ENCODE measurements around the gene THNSL1.

The THNSL1 gene

DNA sequence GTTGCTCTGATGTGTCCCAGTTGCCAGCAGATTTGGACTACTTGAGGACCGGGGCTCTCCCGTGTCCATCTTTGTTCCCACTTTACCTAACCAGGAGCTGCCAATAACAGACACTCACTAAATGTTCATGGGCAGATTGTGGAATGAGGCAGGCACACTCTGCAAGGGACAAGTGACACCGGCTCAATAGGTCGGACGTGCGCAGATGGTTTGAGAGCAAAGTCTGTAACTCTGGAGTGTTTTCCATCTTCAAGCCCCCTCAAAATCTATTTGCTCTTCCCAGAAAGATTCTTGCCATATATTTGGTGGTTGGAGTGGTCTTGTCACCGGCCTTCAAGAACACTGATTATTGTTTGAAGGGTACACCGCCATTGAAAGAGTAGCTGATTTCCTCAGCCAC lies 47.2 kb downstream of the THNSL1 start:
- TF ChIP-seq, protein P1, sequence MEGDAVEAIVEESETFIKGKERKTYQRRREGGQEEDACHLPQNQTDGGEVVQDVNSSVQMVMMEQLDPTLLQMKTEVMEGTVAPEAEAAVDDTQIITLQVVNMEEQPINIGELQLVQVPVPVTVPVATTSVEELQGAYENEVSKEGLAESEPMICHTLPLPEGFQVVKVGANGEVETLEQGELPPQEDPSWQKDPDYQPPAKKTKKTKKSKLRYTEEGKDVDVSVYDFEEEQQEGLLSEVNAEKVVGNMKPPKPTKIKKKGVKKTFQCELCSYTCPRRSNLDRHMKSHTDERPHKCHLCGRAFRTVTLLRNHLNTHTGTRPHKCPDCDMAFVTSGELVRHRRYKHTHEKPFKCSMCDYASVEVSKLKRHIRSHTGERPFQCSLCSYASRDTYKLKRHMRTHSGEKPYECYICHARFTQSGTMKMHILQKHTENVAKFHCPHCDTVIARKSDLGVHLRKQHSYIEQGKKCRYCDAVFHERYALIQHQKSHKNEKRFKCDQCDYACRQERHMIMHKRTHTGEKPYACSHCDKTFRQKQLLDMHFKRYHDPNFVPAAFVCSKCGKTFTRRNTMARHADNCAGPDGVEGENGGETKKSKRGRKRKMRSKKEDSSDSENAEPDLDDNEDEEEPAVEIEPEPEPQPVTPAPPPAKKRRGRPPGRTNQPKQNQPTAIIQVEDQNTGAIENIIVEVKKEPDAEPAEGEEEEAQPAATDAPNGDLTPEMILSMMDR (conservative IDR thresholded peaks at IDR 0.05; ENCODE audit: low read depth, low read length): no peak
- DNase-seq (ENCODE audit: low read depth): no peak

DNA sequence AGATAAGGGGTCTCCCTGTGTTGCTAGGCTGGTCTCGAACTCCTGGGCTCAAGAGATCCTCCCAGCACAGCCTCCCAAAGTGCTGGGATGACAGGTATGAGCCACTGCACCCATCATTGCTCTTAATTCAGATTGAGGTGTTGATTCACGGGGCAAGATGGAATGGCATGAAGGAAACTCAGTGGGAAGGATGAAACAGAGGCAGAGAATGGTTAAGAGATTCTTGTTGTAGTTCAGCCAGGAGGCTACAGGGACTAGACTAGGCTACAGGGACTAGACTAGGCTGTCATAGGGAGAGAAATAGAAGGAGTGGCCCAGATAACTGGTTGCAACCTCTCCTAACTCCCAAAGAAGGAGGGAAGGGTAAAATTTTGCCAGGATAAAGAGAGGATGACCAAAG lies 48.0 kb downstream of the THNSL1 start:
- TF ChIP-seq, protein P1 (conservative IDR thresholded peaks at IDR 0.05; ENCODE audit: low read depth, low read length): no peak
- no peak overlapping the region for H3K4me3 ChIP-seq (ENCODE audit: low read depth, low read length)
- no peak for DNase-seq (ENCODE audit: low read depth)

More for the DNA sequence above, 47.2 kb downstream of the THNSL1 start:
- H3K4me3 ChIP-seq (ENCODE audit: low read depth, low read length): no peak overlapping the region

DNA sequence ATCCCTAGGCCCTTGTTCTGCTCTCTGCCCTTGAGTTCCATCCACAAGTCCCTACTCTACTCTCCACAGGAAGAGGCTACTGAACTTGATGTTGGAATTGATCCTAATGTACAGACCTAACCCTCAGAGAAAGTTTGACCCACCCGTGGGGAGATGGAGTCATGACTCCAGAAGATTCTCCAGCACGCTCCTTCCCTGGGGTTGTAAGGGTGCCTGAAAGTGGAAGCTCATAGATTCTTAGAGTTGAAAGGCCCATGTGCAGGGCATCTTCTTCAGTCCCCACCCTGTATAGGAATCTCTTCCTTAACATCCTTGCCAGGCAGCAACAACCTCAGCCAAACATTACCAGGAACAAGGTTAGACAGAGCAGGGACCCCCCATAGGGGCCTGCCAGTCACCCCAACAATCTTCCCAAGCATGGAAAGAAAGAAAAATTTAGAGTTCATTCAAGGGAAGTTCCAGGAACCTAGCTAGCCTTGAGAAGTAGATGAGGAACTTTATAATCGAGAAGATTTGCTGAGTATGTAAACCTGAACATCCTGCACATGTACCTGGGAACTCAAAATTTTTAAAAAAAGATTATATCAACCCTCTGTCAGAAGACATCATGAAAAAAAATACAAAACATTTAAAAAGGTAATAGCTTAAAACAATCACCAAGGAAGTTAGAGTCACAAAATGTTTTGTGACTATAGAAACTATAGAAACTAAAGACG lies 49.5 kb downstream of the THNSL1 start:
- H3K4me3 ChIP-seq (ENCODE audit: low read depth, low read length): no peak overlapping the region
- TF ChIP-seq, protein P1 (conservative IDR thresholded peaks at IDR 0.05; ENCODE audit: low read depth, low read length): no peak
- no peak for DNase-seq (ENCODE audit: low read depth)

DNA sequence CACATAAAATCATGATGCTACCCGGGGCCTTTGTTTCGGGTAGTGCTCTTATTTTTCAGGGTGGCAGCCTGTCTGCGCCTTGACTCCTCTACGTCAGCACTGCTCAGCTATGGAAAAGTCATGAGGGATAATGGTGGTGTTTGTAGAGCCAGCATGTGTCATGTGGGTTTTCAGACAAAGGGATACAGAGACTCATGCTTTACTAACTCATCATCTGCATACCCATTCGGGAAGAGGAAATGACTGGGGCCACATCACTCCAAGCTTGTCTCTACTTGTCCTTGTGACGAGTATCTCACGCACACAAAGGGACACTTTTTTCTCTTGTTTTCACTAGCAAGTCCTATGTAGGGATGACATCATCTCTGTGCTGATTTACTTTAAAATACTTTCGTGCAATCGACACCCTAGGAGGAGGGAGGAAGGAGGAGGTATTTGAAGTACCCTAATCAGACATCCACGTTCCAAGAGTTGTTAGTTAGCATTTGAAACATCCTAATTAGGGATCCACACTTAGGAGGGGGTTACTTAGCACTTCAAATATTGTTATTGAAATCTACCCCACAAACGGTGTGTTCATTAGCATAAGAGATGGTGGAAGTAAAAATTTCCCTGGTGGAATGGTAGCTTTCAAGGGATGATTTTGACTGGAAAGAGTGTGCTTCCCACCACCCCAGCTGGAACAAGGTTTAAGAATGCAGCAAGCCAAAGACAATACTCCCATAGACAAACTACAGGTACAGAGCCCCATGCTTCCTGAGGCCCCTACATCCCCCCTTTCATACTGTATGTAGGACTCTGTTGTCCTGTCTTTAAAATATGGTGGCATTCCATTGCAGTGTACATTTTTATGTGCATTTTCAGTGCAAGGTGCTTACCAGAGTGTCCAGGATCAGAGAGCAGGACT lies 52.0 kb downstream of the THNSL1 start:
- TF ChIP-seq, protein P1 (conservative IDR thresholded peaks at IDR 0.05; ENCODE audit: low read depth, low read length): no peak
- DNase-seq (ENCODE audit: low read depth): peak; percentile 23
- no peak overlapping the region for H3K4me3 ChIP-seq (ENCODE audit: low read depth, low read length)

DNA sequence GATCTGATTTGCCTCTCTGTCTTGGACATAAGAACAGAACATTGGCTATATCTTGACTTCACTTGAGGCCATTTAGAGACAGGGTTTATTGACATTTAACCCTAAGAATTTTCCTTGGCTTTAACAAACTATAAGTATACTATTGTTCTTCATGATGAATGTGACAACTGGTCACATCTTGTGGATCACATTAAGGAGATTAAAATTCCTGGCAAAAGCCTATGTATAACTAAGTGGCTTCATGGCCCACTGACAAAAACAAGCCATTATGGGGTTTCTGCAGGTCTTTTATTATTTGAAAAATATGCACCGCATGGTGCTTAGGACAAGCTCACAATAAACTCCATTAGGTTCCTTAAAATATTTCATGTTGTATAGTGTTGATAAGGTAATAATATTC lies 54.8 kb downstream of the THNSL1 start:
- DNase-seq (ENCODE audit: low read depth): no peak
- TF ChIP-seq, protein P1 (conservative IDR thresholded peaks at IDR 0.05; ENCODE audit: low read depth, low read length): no peak
- H3K4me3 ChIP-seq (ENCODE audit: low read depth, low read length): no peak overlapping the region

DNA sequence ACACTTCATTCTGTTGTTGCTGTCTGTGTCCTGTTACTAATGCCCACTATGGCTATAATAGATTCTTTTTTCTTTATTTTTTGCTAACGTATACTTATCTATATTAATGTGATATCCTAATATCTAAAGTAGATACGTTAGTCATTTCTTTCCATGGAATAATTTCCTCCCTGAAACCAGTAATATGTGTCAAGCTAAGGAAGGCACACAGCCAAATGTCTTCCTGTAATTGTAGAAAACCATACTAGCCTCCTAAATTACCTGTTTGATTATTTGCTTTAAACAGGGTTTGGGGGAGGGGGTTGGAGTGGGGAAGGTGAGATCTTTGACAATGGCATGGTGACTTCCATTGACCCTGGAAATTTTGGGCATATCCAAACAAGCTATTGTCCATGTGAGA lies 56.4 kb downstream of the THNSL1 start:
- no peak for DNase-seq (ENCODE audit: low read depth)
- TF ChIP-seq, protein P1 (conservative IDR thresholded peaks at IDR 0.05; ENCODE audit: low read depth, low read length): no peak
- no peak overlapping the region for H3K4me3 ChIP-seq (ENCODE audit: low read depth, low read length)

Measured in choroid plexus epithelial cell (primary cell).